ENCODE measurements around the gene BCAR3.

DNA sequence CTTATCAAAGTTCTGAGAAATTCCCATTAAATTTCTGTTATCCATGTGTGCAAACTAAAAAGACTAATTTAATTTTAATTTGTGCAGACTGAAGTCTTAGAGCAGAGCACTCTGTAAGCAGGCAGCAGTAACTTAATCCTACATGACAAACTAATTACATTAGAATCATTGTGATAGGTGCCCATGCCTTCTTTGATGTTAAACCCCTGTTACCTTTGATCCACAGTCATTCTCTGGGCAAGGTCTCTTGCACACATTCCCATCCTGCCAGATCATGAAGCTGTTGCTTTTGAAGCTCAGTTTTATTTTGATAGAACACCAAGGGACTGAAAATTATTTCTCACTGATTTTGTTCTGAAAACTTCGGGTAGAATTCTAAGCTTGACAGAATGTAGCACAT lies 77.2 kb downstream of the BCAR3 start:
- TF ChIP-seq GATA2 (IDR thresholded peaks at IDR 0.05; ENCODE audit: low read depth, low read length) (no peak), GATA3 (IDR thresholded peaks at IDR 0.05; ENCODE audit: low read depth, low read length) (no peak)

Measured in SH-SY5Y (cell line).